GM12878 (cell line): ENCODE data around the gene CFAP90. TPM values are rescaled to one million over a fixed set of nuclear protein-coding genes. Genes with fewer than 3 reads are reported as not detected.
A peak's percentile ranks its signal among the peaks of the same experiment; 100 is the strongest.

ENCODE experiments used
- ATAC-seq: fragments of 200-7000 bp; cut with Tn5 transposase; 3 replicates; pipeline ENCODE4 v1.9.1; 2020; ENCODE audit warnings: mild to moderate bottlenecking, moderate library complexity
- BruUV-seq: library from RNA; stranded (reverse); fragments of 400-500 nt; replicated peaks from 2 replicates; lab custom pipeline; 2021; lab: Mats Ljungman, UMichigan
- CTCF ChIA-PET: fragments of 300-600 bp; sonication (Branson Sonifier 250); formaldehyde crosslinking; extraction: SDS; loops from one replicate; lab custom pipeline; 2021; ENCODE audit warnings: inconsistent platforms; lab: Yijun Ruan, JAX
- POLR2A ChIA-PET: fragments of 350-600 bp; formaldehyde crosslinking; extraction: SDS; loops from one replicate; lab custom pipeline; 2021; ENCODE audit warnings: inconsistent platforms; lab: Charles Lee
- RAD21 ChIA-PET: fragments of 300-600 bp; sonication (Branson Sonifier 250); formaldehyde crosslinking; loops from one replicate; lab custom pipeline; 2023; ENCODE audit warnings: antibody characterized with exemption; ENCODE audit not compliant: unreplicated experiment; lab: Charles Lee
- SMC1A ChIA-PET: fragments of 300-600 bp; sonication (Branson Sonifier 250); formaldehyde crosslinking; loops from one replicate; lab custom pipeline; 2023; ENCODE audit not compliant: unreplicated experiment, uncharacterized antibody; lab: Charles Lee
- DNase-seq: peaks from one replicate; pipeline ENCODE4 v3.0.0-alpha.2; 2011; ENCODE audit warnings: low read depth, low spot score
- FAIRE-seq: peaks from 3 replicates; lab custom pipeline; 2011; peaks lifted over from hg19 to GRCh38; lab: Jason Lieb, UNC
- H2AFZ ChIP-seq: 2 replicates; pipeline ENCODE4 v1.6.0; 2011; ENCODE audit warnings: low read depth, low read length, control low read depth; ENCODE audit not compliant: control insufficient read depth
- H3K27ac ChIP-seq: 2 replicates; pipeline ENCODE4 v1.5.1; 2011; ENCODE audit warnings: control low read depth; ENCODE audit not compliant: control insufficient read depth, insufficient read depth
- H3K27me3 ChIP-seq, 2 experiments: replicated peaks in 1 of 2; 2 replicates each; pipeline versions ENCODE4 v1.6.0 to v1.6.1; 2011; ENCODE audit warnings: low read length in 1 of 2; ENCODE audit not compliant: control insufficient read depth in 2 of 2, insufficient read depth in 2 of 2
- H3K36me3 ChIP-seq, 2 experiments: 2 replicates each; pipeline ENCODE4 v1.5.1; 2011; ENCODE audit warnings: low read length in 1 of 2; ENCODE audit not compliant: control insufficient read depth in 2 of 2, insufficient read depth in 2 of 2
- H3K4me1 ChIP-seq: 2 replicates; pipeline ENCODE4 v1.6.1; 2011; ENCODE audit warnings: mild to moderate bottlenecking, low read length, moderate library complexity, mixed read lengths; ENCODE audit not compliant: control insufficient read depth, insufficient read depth
- H3K4me2 ChIP-seq: 2 replicates; pipeline ENCODE4 v1.6.0; 2011; ENCODE audit warnings: control low read depth; ENCODE audit not compliant: control insufficient read depth, insufficient read depth
- H3K4me3 ChIP-seq: fragments of 200-600 bp; sonication (generic); 2 replicates; pipeline ENCODE4 v1.5.1; 2016
- H3K79me2 ChIP-seq: 2 replicates; pipeline ENCODE4 v1.6.0; 2011; ENCODE audit warnings: low read length; ENCODE audit not compliant: control insufficient read depth, insufficient read depth
- H3K9ac ChIP-seq: 2 replicates; pipeline ENCODE4 v1.8.0; 2011; ENCODE audit warnings: low read length, control low read depth, mixed read lengths; ENCODE audit not compliant: control insufficient read depth, insufficient read depth
- H3K9me3 ChIP-seq: replicated peaks from 3 replicates; pipeline ENCODE4 v1.5.1; 2011; ENCODE audit warnings: mild to moderate bottlenecking, low read length; ENCODE audit not compliant: control insufficient read depth, insufficient read depth
- H4K20me1 ChIP-seq: 2 replicates; pipeline ENCODE4 v1.6.0; 2011; ENCODE audit not compliant: control insufficient read depth, insufficient read depth
- EGR1 ChIP-seq, 2 experiments: IDR thresholded peaks; 1 replicate in 1 of 2; 2 replicates in 1 of 2; pipeline ENCODE4 v1.6.1; 2011 to 2012; ENCODE audit warnings: low read depth in 2 of 2, low read length in 2 of 2, borderline replicate concordance in 1 of 2, mild to moderate bottlenecking in 1 of 2, moderate library complexity in 1 of 2
- GATAD2B ChIP-seq: fragments of 450-650 bp; conservative IDR thresholded peaks from 2 replicates; pipeline ENCODE4 v1.6.1; 2017; ENCODE audit warnings: low read depth, mild to moderate bottlenecking, moderate library complexity
- HDAC6 ChIP-seq: fragments of 200-600 bp; sonication (generic); IDR thresholded peaks from one replicate; pipeline ENCODE4 v1.8.0; 2017; ENCODE audit warnings: antibody characterized with exemption; ENCODE audit not compliant: unreplicated experiment
- IKZF1 ChIP-seq: fragments of 450-650 bp; conservative IDR thresholded peaks from 2 replicates; pipeline ENCODE4 v1.6.1; 2017; ENCODE audit warnings: antibody characterized with exemption, mild to moderate bottlenecking
- IKZF2 ChIP-seq, 2 experiments: fragments of 450-650 bp; IDR thresholded peaks; 2 replicates each; pipeline ENCODE4 v1.6.1; 2017; ENCODE audit warnings: mild to moderate bottlenecking in 2 of 2, moderate library complexity in 2 of 2
- NR2F1 ChIP-seq: fragments of 450-650 bp; conservative IDR thresholded peaks from 2 replicates; pipeline ENCODE4 v1.6.1; 2017; ENCODE audit warnings: mild to moderate bottlenecking
- RFX5 ChIP-seq: IDR thresholded peaks from 2 replicates; pipeline ENCODE4 v1.6.1; 2011; ENCODE audit warnings: low read depth, low read length, improper control_type of control experiment
- SMAD5 ChIP-seq: IDR thresholded peaks from 2 replicates; pipeline ENCODE4 v1.6.1; 2016; ENCODE audit warnings: antibody characterized with exemption, low read depth
- SPI1 ChIP-seq: IDR thresholded peaks from 2 replicates; pipeline ENCODE4 v1.6.1; 2011; ENCODE audit warnings: low read depth, mild to moderate bottlenecking, low read length, moderate library complexity, borderline replicate concordance; ENCODE audit not compliant: insufficient read depth
- TAF1 ChIP-seq: IDR thresholded peaks from 2 replicates; pipeline ENCODE4 v1.6.1; 2011; ENCODE audit warnings: mild to moderate bottlenecking, low read depth, low read length, borderline replicate concordance
- WGBS: methylation state at CpG from one replicate; pipeline ENCODE4 v1.1.6; 2016; ENCODE audit warnings: low lambda C conversion rate; ENCODE audit not compliant: insufficient replicate concordance, insufficient coverage; ENCODE audit errors: missing lambda C conversion rate; 5-methylcytosine and 5-hydroxymethylcytosine counted together
- in situ Hi-C: fragments of 300-500 bp; cut with MboI; formaldehyde crosslinking; loops from 9 replicates; pipeline ENCODE4 v1.14.3; 2018; ENCODE audit warnings: mixed read lengths
- intact Hi-C: fragments of 100-400 bp; cut with micrococcal nuclease; formaldehyde crosslinking; loops from one replicate; pipeline ENCODE4 v1.14.2; 2022; ENCODE audit not compliant: unreplicated experiment
- polyA plus RNA-seq, 11 experiments: library from polyadenylated mRNA; depleted of rRNA in 4 of 11; unstranded in 6 of 11; stranded (reverse) in 5 of 11; fragments of >200 nt; fragmentation: Nextera tagmentation in 4 of 11; fragmentation: Illumina TruSeq in 1 of 11; extraction: Ambion mirVana in 4 of 11; extraction: Trizol in 1 of 11; gene quantifications; 1 replicate in 1 of 11; 2 replicates in 10 of 11; pipeline versions ENCODE4 v1.2.1 to v1.2.3, GENCODE V29; 2011 to 2016; ENCODE audit warnings: inconsistent platforms in 2 of 11, missing spikeins in 2 of 11, low read depth in 1 of 11
- total RNA-seq, 4 experiments: library from RNA; depleted of rRNA in 3 of 4; stranded (reverse); fragments of >200 nt in 3 of 4; fragmentation: Illumina TruSeq in 1 of 4; extraction: Trizol in 1 of 4; gene quantifications; 2 replicates each; pipeline versions ENCODE4 v1.2.1 to v1.2.3, GENCODE V29; 2013 to 2021
- TF ChIP-seq, protein P1 (sequence below): fragments of 450-650 bp; IDR thresholded peaks from 2 replicates; pipeline ENCODE4 v1.6.1; 2016; ENCODE audit warnings: mild to moderate bottlenecking, moderate library complexity, borderline replicate concordance
- TF ChIP-seq, protein P2 (sequence below): fragments of 450-650 bp; IDR thresholded peaks from 2 replicates; pipeline ENCODE4 v1.6.1; 2016; ENCODE audit warnings: mild to moderate bottlenecking
- TF ChIP-seq, protein P3 (sequence below): fragments of 450-650 bp; IDR thresholded peaks from 2 replicates; pipeline ENCODE4 v1.6.1; 2014; ENCODE audit warnings: mild to moderate bottlenecking

Gene CFAP90
- total and polyA plus RNA-seq, 10 of the 15 experiments (the other 5 are each of a cell fraction or from before 2014, with no cell fraction given), result not detected

DNA sequence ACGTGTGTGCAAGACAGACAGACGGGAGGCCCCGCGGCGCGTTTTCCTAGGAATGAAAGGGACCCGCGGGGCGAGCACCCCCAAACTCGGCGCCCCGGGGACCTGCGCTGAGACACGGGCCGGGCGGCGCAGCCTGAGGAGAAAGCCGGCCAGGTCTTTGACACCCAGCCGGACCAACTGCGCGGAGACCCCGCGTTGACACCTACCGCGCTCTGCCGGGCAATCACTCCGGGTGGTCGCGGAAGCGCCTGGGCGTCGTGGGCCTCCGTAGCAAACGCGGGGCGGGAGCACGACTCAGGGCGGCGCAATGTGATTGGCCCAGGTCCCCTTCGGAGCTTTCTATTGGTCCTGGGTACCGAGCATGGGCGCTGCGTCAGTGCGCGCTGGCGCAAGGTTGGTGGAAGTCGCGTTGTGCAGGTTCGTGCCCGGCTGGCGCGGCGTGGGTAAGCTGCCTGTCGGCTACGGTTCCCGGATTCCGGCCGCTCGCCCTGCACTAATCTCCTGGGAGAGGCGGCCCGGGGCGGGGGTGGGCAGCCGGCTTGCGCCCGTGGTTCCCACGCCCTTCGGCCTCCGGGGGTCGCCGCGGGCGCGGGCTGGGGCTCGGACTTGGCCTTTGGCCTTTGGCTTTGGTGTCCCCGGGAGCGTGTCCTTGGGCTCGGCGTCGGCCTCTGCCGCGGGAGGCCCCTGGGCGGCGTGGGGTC, 18.0 kb upstream of the CFAP90 start, which contains the start of the genes FASTKD3 and MTRR:
FASTKD3 (minus strand) TSS at position 259 of the 701 bp plus-strand sequence. CDS start 948 bp downstream, outside the sequence.
MTRR (plus strand) TSS at position 376 of the 701 bp plus-strand sequence. CDS start 1,647 bp downstream, outside the sequence.
- Histone ChIP-seq H3K27ac (peak within 1 kb of the TSS; percentile 84), H3K79me2 (peaks cover 60% of the 10 kb centered on the region), H3K27me3 (no peaks in the 10 kb centered on the region), H4K20me1 (no peaks in the 10 kb centered on the region), H3K9ac (peak within 1 kb of the TSS; percentile 86), H2AFZ (peak within 1 kb of the TSS; percentile 78), H3K36me3 (no peaks in the 10 kb centered on the region), H3K4me2 (peak within 1 kb of the TSS; percentile 90), H3K4me3 (peak within 1 kb of the TSS; percentile 97), H3K4me1 (peaks cover 29% of the 10 kb centered on the region), H3K9me3 (no peaks in the 10 kb centered on the region)
- ATAC-seq (peak; percentile 99), DNase-seq (peak; percentile 66), FAIRE-seq (peak; percentile 83)
- SMC1A ChIA-PET, result interaction anchor here (0.8 to 2.8 kb wide), 6 partner anchors 9 to 28 kb away, joined by 3 to 9 read pairs (median 4); no protein-coding TSS in a partner anchor
- no TSS peak for BruUV-seq
- POLR2A ChIA-PET, result interaction anchor here (0.8 to 1.2 kb wide), 3 partner anchors 9 to 18 kb away, joined by 3 to 4 read pairs (median 3); no protein-coding TSS in a partner anchor
- intact Hi-C loops (no loop called here), in situ Hi-C loops (no loop called here)
- RAD21 ChIA-PET, result interaction anchor here (1.2 to 2.9 kb wide), 4 partner anchors 9 to 1329 kb away, joined by 3 to 13 read pairs (median 6); no protein-coding TSS in a partner anchor
- CTCF ChIA-PET, result interaction anchor here (1.0 to 9.9 kb wide), 3 partner anchors 8 to 35 kb away, joined by 3 to 92 read pairs (median 3); no protein-coding TSS in a partner anchor
- WGBS, result under 1% methylated on average over 80 of the region's 83 CpGs
- TF ChIP-seq IKZF2 (IDR thresholded peaks at IDR 0.05) (peak; percentile 2 to 31; a peak in 3 of 4 replicates), EGR1 (IDR thresholded peaks at IDR 0.05; ENCODE audit: borderline replicate concordance in 1 of 2, low read depth in 2 of 2, low read length in 2 of 2) (peak; percentile 9 to 77; a peak in 2 of 3 replicates), RFX5 (peak; percentile 73), NR2F1 (peak; percentile 95), SMAD5 (no peak), SPI1 (no peak), TAF1 (peak; percentile 56; the same call in 1 of the 2 replicates), GATAD2B (peak; percentile 78; the same call in 1 of the 2 replicates), IKZF1 (peak; percentile 77), HDAC6 (no peak)
- TF ChIP-seq, protein P1, sequence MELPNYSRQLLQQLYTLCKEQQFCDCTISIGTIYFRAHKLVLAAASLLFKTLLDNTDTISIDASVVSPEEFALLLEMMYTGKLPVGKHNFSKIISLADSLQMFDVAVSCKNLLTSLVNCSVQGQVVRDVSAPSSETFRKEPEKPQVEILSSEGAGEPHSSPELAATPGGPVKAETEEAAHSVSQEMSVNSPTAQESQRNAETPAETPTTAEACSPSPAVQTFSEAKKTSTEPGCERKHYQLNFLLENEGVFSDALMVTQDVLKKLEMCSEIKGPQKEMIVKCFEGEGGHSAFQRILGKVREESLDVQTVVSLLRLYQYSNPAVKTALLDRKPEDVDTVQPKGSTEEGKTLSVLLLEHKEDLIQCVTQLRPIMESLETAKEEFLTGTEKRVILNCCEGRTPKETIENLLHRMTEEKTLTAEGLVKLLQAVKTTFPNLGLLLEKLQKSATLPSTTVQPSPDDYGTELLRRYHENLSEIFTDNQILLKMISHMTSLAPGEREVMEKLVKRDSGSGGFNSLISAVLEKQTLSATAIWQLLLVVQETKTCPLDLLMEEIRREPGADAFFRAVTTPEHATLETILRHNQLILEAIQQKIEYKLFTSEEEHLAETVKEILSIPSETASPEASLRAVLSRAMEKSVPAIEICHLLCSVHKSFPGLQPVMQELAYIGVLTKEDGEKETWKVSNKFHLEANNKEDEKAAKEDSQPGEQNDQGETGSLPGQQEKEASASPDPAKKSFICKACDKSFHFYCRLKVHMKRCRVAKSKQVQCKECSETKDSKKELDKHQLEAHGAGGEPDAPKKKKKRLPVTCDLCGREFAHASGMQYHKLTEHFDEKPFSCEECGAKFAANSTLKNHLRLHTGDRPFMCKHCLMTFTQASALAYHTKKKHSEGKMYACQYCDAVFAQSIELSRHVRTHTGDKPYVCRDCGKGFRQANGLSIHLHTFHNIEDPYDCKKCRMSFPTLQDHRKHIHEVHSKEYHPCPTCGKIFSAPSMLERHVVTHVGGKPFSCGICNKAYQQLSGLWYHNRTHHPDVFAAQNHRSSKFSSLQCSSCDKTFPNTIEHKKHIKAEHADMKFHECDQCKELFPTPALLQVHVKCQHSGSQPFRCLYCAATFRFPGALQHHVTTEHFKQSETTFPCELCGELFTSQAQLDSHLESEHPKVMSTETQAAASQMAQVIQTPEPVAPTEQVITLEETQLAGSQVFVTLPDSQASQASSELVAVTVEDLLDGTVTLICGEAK, result 0 out of 2 replicates have a peak, but pooled peaks have one; percentile 22
- TF ChIP-seq, protein P2, sequence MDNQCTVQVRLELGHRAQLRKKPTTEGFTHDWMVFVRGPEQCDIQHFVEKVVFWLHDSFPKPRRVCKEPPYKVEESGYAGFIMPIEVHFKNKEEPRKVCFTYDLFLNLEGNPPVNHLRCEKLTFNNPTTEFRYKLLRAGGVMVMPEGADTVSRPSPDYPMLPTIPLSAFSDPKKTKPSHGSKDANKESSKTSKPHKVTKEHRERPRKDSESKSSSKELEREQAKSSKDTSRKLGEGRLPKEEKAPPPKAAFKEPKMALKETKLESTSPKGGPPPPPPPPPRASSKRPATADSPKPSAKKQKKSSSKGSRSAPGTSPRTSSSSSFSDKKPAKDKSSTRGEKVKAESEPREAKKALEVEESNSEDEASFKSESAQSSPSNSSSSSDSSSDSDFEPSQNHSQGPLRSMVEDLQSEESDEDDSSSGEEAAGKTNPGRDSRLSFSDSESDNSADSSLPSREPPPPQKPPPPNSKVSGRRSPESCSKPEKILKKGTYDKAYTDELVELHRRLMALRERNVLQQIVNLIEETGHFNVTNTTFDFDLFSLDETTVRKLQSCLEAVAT, result 0 out of 2 replicates have a peak, but pooled peaks have one; percentile 33
- TF ChIP-seq, protein P3, sequence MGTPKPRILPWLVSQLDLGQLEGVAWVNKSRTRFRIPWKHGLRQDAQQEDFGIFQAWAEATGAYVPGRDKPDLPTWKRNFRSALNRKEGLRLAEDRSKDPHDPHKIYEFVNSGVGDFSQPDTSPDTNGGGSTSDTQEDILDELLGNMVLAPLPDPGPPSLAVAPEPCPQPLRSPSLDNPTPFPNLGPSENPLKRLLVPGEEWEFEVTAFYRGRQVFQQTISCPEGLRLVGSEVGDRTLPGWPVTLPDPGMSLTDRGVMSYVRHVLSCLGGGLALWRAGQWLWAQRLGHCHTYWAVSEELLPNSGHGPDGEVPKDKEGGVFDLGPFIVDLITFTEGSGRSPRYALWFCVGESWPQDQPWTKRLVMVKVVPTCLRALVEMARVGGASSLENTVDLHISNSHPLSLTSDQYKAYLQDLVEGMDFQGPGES, result peak; percentile 81
